HFF-Myc (cell line): ENCODE results near the gene GRIN3A.
A peak's percentile ranks its signal among the peaks of the same experiment; 100 is the strongest.

Experiments
- DNase-seq: peaks from one replicate; pipeline ENCODE4 v3.0.0-alpha.2; 2011; ENCODE audit warnings: low read depth; ENCODE audit errors: extremely low read depth
- H3K4me3 ChIP-seq: replicated peaks from 2 replicates; pipeline ENCODE4 v1.5.1; 2011; ENCODE audit warnings: low read depth, mild to moderate bottlenecking, control low read depth, low read length
- CTCF ChIP-seq: IDR thresholded peaks from 2 replicates; pipeline ENCODE4 v1.5.1; 2012; ENCODE audit warnings: mild to moderate bottlenecking, low read depth, low read length, control low read depth; ENCODE audit errors: missing control alignments

GRIN3A gene

GRCh38 chr9:101718192-101718591 is 20.3 kb downstream of the GRIN3A start:
- TF ChIP-seq CTCF, result no peak

GRCh38 chr9:101716629-101717028 is 21.8 kb downstream of the GRIN3A start:
- no peak overlapping the region for H3K4me3 ChIP-seq
- no peak for TF ChIP-seq CTCF
- DNase-seq, result no peak

More at GRCh38 chr9:101718192-101718591, 20.3 kb downstream of the GRIN3A start:
- no peak for DNase-seq
- H3K4me3 ChIP-seq, result no peak overlapping the region

- peak; percentile 92 for TF ChIP-seq CTCF
- no peak for DNase-seq
- no peak overlapping the region for H3K4me3 ChIP-seq
These were observed 27.0 kb downstream of the GRIN3A start for GRCh38 chr9:101711330-101711941.

- TF ChIP-seq CTCF, result no peak
- no peak for DNase-seq
These were observed 29.6 kb downstream of the GRIN3A start for GRCh38 chr9:101708855-101709254.

GRCh38 chr9:101707721-101708120 is 30.7 kb downstream of the GRIN3A start:
- H3K4me3 ChIP-seq, result no peak overlapping the region
- TF ChIP-seq CTCF, result no peak
- no peak for DNase-seq

More at GRCh38 chr9:101708855-101709254, 29.6 kb downstream of the GRIN3A start:
- H3K4me3 ChIP-seq, result no peak overlapping the region

GRCh38 chr9:101706997-101707396 is 31.4 kb downstream of the GRIN3A start:
- TF ChIP-seq CTCF, result no peak
- H3K4me3 ChIP-seq, result no peak overlapping the region
- no peak for DNase-seq
